ENCODE data around the gene PRKCE.

PRKCE gene

DNA sequence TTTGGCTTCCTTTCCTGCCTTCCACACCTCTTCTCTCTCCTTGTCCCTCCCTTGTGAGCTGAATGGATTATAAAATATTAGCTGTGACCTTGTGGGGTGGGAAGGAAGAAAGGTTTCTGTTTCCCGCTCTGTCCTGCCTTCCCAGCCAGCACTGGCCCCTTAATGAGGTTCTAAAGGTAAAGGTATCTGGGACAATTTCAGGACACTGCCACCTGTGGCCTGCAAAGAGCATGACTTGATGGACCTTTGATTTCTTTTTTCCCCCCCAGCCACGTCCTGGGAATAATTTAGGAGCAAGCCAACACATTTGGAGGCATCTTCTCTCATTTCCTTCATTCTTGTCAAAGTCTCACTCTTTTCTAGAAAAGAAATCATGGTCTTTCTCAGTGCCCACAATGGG, 399.0 kb downstream of the PRKCE start:
- DNase-seq (ENCODE audit: low read depth), result no peak

GRCh38 chr2:46051085-46051484, 399.6 kb downstream of the PRKCE start:
- no peak for DNase-seq (ENCODE audit: low read depth)

DNA sequence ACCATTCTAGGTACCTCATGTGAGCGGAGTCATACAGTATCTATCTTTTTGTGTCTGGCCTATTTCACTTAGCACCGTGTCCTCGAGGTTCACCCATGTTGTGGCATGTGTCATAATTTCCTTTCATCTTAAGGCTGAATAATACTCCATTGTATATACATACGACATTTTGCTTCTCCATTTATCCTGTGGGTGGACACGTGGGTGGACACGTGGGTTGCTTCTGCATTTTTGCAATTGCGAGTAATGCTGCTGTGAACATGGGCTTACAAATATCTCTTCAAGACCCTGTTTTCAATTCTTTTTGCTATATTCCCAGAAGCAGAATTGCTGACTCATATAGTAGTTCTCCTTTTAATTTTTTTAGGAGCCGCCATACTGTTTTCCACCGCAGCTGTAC, 402.1 kb downstream of the PRKCE start:
- DNase-seq (ENCODE audit: low read depth), result no peak

DNA sequence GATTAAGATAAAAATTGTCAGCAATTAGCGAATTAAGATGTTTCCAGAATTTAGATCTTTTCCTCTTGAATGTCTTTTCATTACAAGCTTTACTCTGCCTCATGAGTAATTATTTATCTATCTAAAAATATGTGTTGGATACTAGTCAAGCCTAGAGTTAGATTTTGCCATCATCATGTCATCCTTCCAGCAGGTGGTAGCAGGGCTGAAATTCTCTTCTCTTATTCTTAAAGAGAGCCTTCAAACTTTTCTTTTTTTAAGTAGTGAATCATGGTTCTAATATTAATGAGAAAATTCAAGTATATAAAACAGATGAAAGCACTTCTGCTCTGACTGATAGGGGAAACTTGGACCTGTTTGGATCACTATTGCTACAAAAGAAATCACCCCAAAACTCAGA, 405.1 kb downstream of the PRKCE start:
- DNase-seq (ENCODE audit: low read depth), result no peak

DNA sequence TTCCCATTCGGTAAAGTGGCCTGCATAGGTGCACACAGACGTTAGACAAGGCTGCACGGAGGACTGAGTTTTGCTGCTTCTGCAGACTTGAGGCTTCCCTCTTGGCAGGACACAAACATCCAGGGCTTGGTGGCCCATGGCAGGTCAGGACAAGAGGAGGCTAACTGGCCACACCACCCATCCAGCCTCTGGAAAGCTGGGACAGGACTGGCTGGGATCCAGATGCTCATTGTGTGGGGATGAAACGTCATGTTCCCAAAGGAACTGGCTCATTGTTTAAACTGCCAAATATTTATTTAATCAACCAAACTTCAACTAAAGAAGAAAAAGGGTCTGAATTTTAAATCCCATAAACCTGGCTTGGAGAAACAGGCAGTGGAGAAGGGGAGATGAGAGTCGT, 406.7 kb downstream of the PRKCE start:
- no peak for DNase-seq (ENCODE audit: low read depth)

- DNase-seq (ENCODE audit: low read depth), result peak; percentile 55
These were observed 411.4 kb downstream of the PRKCE start for GRCh38 chr2:46062637-46063412.

GRCh38 chr2:46064396-46064795, 412.9 kb downstream of the PRKCE start:
- DNase-seq (ENCODE audit: low read depth), result no peak

- DNase-seq (ENCODE audit: low read depth), result no peak
These were observed 413.7 kb downstream of the PRKCE start for GRCh38 chr2:46065152-46065551.

GRCh38 chr2:46066116-46066515, 414.6 kb downstream of the PRKCE start:
- no peak for DNase-seq (ENCODE audit: low read depth)

DNA sequence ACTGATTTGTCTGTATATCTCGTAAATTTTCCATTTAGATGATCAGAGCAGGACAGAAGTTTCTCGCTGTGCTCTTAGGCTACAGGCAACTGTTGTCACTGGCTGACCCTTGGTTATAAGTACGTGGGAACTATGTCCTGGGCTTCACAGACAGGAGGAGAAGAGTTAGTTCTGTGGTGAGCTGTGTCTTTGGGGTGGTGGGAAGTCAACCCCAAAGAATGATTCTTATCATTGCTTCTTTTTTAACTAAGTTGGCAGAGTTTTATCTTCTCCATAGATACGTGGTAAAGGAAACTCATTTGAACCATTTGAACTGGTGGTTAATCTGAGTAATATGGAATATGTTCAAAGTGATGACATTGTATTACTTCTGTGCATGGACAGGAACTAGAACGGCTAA, 415.1 kb downstream of the PRKCE start:
- DNase-seq (ENCODE audit: low read depth), result no peak

DNA sequence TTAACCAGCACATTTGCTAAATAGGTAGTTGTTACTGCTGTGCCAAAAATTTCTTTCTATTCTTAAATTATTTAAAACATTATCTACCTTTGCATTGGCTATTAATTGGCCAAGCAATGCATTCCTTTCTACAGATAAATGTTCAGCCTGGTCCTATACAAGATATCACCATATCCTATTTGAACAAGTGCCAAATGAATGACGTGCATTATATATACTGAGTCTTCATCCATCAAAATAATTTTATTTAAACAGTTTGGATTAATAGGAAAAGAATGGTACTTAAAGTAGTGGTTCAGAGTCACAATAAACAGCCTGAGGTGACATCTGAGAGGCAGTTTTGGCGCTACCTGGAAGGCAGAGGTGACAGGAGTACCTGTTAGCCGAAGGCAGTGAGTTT, 415.6 kb downstream of the PRKCE start:
- no peak for DNase-seq (ENCODE audit: low read depth)

DNA sequence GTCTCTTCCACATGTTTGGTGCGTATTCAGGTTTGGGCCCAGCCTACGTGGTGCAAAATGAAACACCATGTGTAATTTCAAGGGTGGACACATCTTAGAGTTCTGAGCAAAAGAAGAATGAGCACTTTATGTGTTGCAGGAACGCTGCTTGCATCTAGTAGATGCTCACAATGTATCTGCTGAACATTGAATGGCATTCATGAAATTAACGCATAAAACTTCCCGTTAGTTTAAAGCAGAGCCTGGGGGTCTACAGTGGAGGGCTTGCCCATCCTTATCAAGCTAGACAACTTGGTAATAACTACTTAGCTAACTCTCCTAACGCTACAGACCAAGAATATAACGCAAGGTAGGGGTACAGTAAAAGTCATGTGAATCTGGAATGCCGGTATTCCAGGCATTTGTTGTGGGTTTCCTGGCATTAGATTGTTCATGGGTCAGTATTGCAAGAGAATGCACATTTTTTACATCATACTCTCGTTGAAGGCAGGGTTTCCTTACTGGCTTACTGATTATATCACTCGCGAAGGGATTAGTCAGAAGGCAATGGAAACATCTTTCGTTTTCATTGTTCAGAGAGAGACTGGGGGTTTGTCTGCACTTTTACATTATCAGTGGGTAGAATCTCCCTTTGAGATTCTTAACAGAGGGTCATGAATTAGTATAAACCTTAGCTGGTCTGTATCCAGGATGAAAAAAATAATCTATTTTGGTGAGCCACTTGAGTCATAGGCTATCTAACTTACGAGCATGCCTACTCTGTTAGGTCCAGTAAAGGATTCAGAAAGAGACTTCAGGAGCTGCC, 416.2 kb downstream of the PRKCE start:
- DNase-seq (ENCODE audit: low read depth), result no peak

DNA sequence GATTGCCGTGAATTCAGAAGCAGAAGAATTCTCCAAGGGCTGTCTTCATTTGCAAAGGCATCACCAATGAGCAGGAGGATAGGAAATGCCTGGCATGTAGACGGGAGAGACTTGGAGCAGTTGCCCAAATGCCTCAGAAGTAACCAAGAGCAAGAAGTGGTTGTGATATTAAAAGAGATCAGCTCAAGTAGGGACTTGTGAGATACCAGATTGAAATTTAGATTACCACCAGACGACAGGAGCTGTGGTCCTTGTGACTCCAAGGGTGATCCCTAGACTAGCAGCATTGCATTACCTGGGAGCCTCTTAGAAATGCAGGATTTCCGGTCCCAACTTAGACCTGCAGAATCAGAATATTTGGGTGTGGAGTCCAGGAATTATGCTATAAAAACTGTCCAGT, 417.2 kb downstream of the PRKCE start:
- no peak for DNase-seq (ENCODE audit: low read depth)

- no peak for DNase-seq (ENCODE audit: low read depth)
These were observed 419.6 kb downstream of the PRKCE start for GRCh38 chr2:46071074-46071473.

GRCh38 chr2:46072101-46072820, 420.8 kb downstream of the PRKCE start:
- DNase-seq (ENCODE audit: low read depth), result no peak

GRCh38 chr2:46073540-46074046, 422.1 kb downstream of the PRKCE start:
- DNase-seq (ENCODE audit: low read depth), result no peak

DNA sequence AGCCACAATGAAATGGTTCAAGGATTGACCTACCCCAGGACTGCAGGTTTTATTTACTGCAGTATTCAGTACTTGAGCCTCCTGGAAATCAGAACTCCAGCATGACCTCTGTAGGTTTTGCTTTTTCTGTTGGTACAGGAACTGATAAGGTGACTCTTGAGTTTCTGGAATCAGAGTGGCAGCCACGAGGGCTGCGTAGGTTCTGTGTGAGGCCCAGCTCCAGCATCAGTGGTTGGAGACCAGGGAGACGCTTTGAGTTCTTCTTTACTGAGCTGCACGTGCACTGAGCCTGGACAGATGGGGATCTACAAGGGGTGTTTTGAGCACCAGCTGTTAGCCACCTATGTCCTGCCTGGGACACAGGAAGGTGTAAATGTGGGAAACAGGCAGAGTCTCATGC, 423.0 kb downstream of the PRKCE start:
- no peak for DNase-seq (ENCODE audit: low read depth)

- no peak for DNase-seq (ENCODE audit: low read depth)
These were observed 424.4 kb downstream of the PRKCE start for GRCh38 chr2:46075848-46076247.

DNA sequence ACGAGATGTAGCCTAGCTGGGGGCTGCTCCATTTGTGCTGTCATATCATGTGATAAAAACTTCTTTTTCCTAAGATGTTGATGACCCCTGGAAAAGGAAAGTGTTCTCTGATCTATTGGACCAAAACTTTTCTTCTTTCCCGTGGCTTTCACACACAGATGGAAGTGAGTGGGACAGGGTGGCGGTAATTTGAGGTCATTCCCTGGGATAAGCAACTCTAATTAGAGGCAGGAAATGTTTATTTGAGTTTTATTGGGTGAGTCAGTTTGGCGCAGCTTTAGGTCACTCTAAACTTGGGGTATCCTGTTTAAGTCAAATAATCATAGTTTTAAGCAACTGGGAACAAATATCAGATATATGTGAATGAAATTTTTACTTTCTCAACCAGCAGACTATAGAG, 424.8 kb downstream of the PRKCE start:
- no peak for DNase-seq (ENCODE audit: low read depth)

- DNase-seq (ENCODE audit: low read depth), result no peak
These were observed 425.4 kb downstream of the PRKCE start for GRCh38 chr2:46076875-46077274.

DNA sequence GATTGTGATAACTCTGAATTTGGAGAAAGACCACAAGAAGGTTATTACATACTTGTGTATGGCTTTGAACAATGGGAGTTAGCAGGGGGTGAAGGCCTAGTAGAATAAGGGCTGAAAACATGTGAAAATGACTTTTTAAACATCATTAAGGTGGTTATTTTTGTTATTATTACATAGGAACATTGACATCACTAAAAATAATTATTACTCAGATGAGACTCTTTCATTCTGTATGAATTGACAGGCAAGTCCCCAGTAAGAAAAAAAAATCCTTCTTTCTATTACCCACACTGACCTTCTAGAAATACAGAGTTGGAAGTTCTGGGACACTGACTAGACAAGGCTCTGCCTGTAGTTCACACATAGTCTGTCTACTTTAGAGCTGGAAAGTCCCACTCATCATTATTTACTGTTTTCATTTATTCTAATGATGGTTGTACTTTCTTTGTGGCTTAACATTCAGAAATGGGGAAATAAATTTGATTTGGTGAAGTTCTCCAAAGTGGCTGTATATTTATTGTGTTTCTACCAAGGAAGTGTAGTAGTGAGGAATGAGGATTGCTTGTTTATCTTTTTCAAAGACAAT, 426.1 kb downstream of the PRKCE start:
- no peak for DNase-seq (ENCODE audit: low read depth)

DNA sequence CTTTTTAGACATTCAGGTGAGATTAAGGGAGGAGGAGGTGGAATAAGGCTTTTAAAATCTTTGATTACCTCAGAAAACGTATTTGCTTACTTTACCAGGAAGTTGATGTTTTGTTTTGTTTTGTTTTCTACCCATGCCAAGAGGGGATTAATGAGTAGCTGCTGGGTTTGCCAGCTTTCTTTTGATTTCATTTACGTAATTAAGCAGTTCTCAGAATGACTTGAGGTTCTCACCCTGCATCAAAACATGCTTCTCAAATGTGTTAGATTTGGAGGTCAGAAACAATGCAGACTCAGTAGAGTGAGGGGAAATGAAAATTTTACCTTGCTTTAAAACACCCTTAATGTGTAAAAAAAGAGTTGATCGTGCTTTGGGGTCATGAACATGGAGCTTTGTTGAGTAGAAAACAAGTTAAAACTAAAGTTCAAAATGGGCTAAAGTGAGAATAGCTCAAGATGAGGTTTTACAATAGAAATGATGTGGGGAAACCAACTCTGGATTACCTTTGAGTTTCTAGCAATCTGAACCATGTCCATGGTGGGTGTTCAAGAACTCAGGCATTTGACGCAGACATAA, 428.6 kb downstream of the PRKCE start:
- DNase-seq (ENCODE audit: low read depth), result no peak

All from activated T-cell treated with anti-CD3 and anti-CD28 coated beads for 1 hour (primary cell).